ENCODE data around the gene YARS2. TPM values are rescaled to one million over a fixed set of nuclear protein-coding genes. Genes with fewer than 3 reads are reported as not detected.

Gene YARS2
- total and polyA plus RNA-seq, 2 of the 13 experiments (the other 11 are each of a cell fraction or from before 2014, with no cell fraction given): 17.9 to 39.6 TPM

- TF ChIP-seq FOXO1 (CRISPR knock-in tag; IDR thresholded peaks at IDR 0.05): no peak
- TF ChIP-seq ZNF850 (CRISPR knock-in tag; conservative IDR thresholded peaks at IDR 0.05): no peak
- no peak for TF ChIP-seq ZC3H4 (CRISPR knock-in tag; IDR thresholded peaks at IDR 0.05; ENCODE audit: borderline replicate concordance)
- no peak for TF ChIP-seq TEAD2 (CRISPR knock-in tag; IDR thresholded peaks at IDR 0.05)
- TF ChIP-seq ZNF75D (CRISPR knock-in tag; IDR thresholded peaks at IDR 0.05; ENCODE audit: borderline replicate concordance): no peak
- TF ChIP-seq FLYWCH1 (CRISPR knock-in tag; IDR thresholded peaks at IDR 0.05): no peak
- no peak for TF ChIP-seq SMAD1 (CRISPR knock-in tag; IDR thresholded peaks at IDR 0.05; ENCODE audit: borderline replicate concordance, low read depth)
- TF ChIP-seq ZNF350 (CRISPR knock-in tag; IDR thresholded peaks at IDR 0.05; ENCODE audit: borderline replicate concordance, low read depth): peak; percentile 18; the same call in 1 of the 2 replicates
- TF ChIP-seq ZBTB44 (CRISPR knock-in tag; IDR thresholded peaks at IDR 0.05): no peak
- no peak for TF ChIP-seq HNF4A (CRISPR knock-in tag; IDR thresholded peaks at IDR 0.05)
- no peak for TF ChIP-seq NFE2L1 (CRISPR knock-in tag; IDR thresholded peaks at IDR 0.05; ENCODE audit: borderline replicate concordance)
- no peak for TF ChIP-seq HDAC6 (IDR thresholded peaks at IDR 0.05; ENCODE audit: low read depth, low read length)
- TF ChIP-seq ZFX (CRISPR knock-in tag; IDR thresholded peaks at IDR 0.05; ENCODE audit: low read depth): peak; percentile 50
- peak; percentile 59; the same call in 1 of the 2 replicates for TF ChIP-seq POGZ (CRISPR knock-in tag; IDR thresholded peaks at IDR 0.05)
- peak; percentile 45; the same call in 1 of the 2 replicates for TF ChIP-seq ZNF770 (CRISPR knock-in tag; IDR thresholded peaks at IDR 0.05)
- TF ChIP-seq KLF16 (CRISPR knock-in tag; IDR thresholded peaks at IDR 0.05): no peak
- TF ChIP-seq TFAP4 (IDR thresholded peaks at IDR 0.05; ENCODE audit: borderline replicate concordance, low read depth): no peak
- TF ChIP-seq TRAFD1 (CRISPR knock-in tag; IDR thresholded peaks at IDR 0.05; ENCODE audit: borderline replicate concordance): 0 out of 2 replicates have a peak, but pooled peaks have one; percentile 65
- TF ChIP-seq RFXAP (CRISPR knock-in tag; IDR thresholded peaks at IDR 0.05; ENCODE audit: borderline replicate concordance): no peak
- no peak for TF ChIP-seq CAMTA2 (CRISPR knock-in tag; IDR thresholded peaks at IDR 0.05; ENCODE audit: borderline replicate concordance)
- TF ChIP-seq ARNTL (CRISPR knock-in tag; IDR thresholded peaks at IDR 0.05): no peak; the same call in 1 of the 2 replicates
- no peak for TF ChIP-seq ZNF468 (CRISPR knock-in tag; IDR thresholded peaks at IDR 0.05)
- no peak for TF ChIP-seq GZF1 (CRISPR knock-in tag; IDR thresholded peaks at IDR 0.05)
Observed at GRCh38 chr12:32755654-32756475, at the start of gene YARS2 (continued).

Data from HepG2 (cell line).